ENCODE results near the gene ATXN1.

Gene ATXN1

DNA sequence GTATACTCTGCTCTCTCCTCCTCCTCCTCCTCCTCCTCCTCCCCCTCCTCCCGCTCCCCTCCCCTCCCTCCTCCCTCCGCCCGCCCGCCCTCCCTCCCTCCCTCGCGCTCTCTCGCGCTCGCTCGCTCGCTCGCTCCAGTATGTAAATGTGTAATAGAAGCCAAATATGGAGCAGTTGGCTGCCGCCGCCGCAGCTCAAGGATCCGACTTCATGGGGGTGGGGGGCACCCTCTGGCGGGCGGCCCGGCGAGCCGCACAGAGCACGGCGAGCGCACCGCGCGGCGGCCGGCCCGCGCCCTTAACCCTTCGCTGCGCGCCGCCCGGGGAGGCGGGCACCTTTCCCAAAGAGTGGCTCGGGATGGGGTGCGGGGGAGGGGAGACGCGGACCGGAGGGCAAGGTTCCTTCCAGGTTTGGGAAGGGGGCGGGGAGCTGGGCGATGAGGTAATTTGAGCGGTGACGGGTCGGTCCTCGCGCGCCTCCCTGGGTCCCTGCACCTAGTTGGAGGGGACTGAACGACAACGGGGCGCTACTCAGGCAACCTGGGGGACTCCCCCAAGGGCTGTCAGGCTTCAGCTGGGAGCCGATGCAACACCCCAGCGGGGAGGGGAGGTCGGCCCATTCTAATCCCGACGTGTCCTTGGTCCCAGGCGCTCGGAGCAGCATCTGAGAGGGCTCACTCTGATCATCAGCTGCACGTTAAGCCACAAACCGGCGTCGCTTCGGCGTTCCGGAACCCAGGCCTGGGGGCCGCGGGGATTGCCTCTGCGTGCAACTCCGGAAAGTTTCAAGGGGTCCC is 409 bp upstream of the ATXN1 start:
- FAIRE-seq = no peak

DNA sequence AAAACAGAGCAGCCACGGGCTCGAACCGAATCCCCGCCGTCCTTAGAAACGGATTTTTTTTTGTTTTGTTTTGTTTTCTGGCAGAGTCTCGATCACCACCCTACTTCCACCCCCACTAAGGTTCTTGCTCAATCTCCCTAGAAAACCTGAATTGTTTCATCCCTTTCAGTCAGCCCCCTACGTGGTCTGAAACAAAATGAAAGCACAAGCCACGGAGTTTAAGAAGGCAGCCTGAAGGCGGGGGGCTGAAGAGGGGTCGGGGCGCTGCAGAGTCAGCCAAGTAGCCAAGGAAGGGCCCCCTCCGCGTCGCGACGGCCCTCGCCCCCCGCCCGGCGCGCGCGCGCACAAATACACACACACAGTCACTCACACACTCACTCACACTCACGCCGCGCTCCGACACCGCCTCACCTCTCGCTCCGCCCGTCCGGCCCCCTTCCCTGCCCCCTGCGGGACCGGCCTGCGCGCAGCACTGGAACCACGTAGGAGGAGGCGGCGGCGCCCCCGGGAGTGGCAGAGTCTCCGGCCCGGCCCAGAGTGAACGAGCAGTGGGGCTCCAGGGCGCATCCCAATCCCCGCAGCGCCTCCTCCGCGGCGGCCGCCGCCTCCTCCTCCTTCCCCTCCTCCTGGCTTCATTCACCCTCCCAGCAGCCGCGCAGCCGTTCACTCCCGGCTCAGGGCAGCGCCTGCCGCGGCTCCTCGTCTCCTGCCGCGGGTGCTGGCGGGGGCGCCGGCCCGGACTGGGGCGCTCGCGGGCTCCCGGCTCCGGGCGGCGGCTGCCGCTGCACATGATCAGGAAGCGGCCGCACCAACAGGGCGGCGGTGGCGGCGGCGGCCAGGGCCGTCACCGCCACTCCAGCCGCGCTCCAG is 1.4 kb downstream of the ATXN1 start:
- FAIRE-seq = no peak

DNA sequence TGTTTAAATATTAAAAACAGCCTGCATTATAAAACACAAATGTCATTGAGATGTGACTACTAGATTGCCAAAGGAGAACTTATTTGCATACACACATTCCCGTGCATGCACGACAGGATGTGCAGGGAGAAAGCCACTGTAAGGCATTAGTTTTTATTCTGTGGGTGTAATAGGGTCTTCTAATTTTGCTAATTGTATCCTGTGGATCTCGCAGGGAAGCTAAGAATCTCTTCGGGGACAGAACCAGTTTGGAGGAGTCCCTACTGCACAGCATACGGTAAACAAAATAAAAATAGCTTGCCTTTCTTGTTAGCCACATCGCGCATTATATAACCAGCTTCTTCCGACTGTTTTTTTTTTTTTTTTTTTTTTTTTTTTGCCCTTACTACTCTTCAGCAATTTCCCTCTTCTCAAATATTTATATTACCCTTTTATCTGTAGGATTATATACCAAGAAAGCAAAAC is 2.0 kb downstream of the ATXN1 start:
- FAIRE-seq = no peak

DNA sequence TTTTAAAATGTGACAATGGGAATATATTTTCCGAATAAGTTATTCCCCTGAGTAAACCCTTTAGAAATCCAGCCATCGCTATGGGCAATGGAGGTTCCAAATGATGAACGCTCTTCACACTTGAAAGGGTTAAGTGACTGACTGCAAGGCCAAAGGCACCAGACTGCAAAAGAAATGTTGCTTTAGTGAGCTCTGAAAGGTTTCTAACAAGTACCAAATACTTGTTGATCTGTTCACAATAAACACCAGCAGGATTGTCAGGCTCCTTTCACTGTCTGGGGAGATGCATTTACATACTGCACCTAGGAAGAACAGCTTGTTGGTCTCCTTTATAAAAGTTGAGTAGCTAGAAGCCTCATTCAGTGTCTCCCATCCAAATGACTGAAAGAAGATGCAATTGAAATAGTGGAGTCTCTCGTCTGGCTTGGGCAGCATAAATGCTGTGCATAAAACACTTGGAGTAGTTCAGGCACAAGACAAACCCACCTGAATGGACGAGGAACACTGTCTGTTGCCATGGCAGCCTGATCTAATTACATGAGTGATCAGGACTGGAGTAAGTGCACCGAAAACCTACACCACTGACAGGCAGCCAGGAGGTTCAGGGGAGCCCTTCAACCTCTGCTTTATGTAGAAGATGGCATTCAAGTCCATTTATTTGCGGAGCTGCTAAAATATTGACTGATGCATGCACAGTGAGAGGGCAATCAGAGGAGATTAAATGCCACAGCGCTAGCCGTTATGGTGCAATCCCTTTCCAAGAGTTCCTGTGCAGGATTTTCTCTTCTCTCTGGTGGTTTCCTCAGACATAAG is 2.9 kb downstream of the ATXN1 start:
- FAIRE-seq = no peak

DNA sequence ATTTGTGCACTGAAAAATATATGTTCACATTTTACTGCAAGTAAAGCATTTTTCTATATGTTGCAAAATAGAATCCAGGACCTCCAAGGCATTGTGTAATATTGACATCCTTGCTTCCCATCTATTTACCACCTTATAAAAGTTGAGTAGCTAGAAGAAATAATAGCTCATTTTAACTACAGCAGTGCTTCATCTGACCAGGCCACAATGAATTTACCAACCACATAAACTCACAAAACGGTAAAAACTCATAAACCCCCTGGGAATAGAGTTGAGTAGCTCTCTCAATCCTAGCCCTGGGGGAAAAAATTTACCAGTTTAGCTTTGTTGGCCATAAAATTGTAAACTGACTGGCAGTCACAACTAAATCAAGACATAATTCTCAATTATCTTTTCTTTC is 3.9 kb downstream of the ATXN1 start:
- no peak for FAIRE-seq

DNA sequence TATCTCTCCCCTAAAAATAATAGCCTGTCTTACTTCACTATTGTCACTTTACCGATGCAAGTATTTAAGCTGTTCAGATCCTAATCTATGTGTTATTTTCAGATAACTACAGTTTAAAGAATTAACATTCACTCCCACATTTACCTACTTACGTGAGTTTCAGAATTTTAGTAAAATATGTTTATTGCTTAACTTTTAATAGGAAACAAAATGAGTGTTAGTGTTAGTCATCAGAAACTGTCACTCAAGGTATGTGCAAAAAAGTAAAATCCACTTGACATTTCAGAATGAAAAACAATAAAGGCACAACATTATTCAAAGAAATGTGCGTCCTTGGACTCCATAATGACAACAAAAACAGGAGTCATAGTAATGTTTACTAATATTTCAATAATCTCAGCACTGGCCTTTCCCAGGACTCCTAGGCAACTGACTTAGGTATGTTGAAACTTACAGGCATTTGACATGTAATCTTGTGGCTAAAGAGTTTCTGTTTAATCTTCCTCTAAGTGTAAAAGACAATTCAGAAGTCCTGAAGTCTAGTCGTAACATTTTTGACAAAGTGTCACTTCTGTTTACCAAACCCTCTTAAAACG is 4.5 kb downstream of the ATXN1 start:
- no peak for FAIRE-seq

DNA sequence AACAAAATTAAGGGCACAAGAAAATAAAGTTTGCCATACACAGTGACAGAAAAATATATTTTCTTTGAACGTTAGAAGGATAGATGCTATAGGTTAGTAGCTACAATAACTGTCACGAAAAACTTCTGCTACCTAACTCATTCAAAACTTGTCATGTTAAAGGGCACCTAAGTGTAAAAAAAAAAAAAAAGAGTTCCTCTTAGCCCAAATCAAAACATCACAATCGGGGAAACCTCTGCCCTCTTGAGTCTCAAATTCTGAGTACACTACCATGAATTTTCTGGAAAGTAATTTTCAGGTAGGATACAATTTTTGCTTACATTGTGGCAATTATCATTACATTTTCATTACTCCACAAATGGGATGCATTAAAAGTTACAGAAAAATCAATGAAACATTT is 5.7 kb downstream of the ATXN1 start:
- no peak for FAIRE-seq

DNA sequence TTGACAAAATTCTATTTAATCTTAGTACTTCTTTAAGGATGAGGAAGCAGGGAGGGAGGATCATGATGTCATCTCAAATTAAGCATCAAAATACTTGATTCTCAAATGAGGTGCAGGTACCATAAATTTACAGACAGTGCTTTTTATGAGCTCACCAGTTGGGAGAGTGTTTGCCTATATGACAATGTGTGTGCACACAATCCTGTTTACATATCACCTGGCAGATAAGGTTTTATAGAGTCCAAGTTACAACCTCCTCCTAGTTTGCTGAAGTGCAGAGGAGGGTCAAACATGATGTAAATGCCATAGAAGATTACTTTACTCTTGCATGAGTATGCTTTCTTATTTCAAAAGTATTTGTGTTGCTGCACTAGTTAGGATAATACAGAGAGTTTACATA is 6.4 kb downstream of the ATXN1 start:
- no peak for FAIRE-seq

DNA sequence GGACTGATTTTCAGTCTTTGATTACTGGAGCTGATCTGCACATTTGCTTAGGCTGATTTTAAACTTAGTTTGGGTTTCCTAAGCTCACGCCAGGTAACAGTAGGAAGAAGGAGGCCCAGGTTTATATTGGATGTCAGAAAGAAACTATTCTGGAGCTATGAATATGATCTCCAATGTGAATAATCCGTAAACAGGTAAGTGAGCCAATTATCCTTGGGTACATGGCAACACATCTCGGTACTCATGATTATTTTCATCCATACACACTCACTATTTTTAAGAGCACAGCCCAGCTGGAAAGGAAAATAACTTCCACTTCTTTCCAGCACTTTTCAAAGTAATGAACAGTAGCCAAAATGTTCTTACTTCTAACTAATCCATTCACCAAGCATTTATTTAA is 7.0 kb downstream of the ATXN1 start:
- FAIRE-seq = no peak

DNA sequence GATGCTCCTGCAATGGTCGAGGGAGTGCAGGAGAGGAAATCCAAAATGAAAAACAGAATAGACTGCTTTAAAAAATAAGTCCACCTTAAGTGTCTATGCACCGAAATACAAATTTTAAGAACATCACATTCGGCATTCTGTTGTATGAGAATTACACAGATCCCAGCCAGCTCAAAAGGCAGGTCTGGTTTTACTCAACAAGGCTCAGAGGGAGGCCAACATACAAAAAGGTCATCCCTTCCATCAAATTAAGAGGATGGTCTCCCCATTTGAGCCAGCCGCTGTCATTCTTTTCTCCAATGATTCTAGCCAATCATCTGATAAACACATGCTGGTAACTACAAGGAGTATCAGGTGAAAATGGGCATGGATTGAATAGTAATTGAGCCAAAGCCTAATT is 7.9 kb downstream of the ATXN1 start:
- FAIRE-seq = no peak

DNA sequence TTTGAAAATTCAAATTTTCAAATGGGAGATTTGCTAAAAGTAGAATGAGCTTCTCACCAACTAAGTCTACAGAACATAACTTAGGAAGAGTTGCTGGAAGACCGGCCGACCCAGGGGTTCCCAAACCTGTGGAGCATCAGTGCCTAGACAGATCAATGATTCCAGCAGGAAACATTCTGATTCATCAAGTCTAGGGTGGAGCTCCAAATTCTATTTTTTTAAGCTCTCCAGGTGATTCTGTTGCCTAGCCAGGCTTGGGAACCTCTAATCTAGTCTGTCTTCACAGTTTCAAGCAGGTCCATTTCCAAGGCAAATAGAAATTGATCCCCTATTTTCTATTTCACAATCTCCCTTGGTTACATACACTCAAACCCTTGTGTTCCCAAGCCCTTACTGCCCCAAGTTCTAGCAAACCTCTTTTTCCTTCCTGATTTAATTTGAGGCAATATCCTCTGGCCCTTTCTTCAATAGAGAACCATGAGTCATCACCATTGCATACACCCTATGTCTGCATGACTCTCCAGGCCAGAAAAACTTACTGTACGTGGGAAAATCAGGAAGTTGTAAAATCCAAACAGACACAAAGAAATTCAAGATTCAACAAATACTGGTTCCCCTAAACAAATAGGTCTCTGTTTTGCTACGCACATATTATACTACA is 8.9 kb downstream of the ATXN1 start:
- no peak for FAIRE-seq

DNA sequence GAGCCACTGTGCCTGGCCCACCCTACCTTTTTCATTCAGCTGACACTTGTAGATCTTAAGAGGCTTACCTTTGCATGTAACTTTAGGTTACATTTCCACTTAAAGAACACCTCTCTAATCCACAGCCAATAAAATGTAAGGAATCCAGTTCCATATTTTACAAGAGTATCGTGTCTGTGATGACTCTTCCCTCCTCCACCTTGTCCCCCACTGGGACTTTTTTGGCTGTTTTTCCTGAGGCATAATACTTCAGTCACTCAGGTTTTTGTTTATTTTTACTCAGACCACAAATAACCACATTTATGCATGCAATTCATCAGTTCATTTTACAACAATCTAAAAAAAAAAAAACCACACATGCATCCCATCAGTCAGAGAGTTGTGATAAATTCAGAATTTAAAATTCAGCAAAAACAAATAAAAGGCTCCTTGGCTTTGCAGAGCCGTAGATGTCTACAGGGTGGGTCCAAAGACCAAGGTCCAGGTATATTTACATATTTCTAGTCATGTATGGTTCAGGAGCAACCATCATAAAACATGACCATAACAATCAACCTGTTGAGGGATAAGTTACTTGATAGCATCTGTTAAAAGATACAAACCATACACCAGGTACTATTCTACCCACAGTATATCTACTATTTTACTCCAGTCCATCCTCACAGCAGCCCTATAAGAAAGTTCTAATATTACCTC is 9.9 kb downstream of the ATXN1 start:
- no peak for FAIRE-seq

DNA sequence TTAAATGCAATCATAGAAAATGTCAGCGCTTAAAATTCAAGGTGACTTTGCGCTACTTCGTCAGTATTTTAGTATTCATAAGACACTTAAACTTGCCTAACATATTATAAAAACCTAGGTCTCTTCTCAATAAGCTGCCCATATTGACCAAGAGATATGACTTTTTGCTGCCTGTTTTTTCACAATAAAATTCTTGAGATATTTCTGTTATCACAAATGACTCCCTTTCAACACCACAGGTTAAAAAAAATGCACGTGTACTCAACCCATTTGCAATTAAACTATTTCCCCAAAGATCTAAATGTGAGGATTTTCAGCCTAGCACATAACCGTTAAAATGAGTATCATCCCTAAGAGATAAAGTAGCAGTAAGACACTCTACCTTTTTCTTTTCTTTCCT is 10.7 kb downstream of the ATXN1 start:
- no peak for FAIRE-seq

DNA sequence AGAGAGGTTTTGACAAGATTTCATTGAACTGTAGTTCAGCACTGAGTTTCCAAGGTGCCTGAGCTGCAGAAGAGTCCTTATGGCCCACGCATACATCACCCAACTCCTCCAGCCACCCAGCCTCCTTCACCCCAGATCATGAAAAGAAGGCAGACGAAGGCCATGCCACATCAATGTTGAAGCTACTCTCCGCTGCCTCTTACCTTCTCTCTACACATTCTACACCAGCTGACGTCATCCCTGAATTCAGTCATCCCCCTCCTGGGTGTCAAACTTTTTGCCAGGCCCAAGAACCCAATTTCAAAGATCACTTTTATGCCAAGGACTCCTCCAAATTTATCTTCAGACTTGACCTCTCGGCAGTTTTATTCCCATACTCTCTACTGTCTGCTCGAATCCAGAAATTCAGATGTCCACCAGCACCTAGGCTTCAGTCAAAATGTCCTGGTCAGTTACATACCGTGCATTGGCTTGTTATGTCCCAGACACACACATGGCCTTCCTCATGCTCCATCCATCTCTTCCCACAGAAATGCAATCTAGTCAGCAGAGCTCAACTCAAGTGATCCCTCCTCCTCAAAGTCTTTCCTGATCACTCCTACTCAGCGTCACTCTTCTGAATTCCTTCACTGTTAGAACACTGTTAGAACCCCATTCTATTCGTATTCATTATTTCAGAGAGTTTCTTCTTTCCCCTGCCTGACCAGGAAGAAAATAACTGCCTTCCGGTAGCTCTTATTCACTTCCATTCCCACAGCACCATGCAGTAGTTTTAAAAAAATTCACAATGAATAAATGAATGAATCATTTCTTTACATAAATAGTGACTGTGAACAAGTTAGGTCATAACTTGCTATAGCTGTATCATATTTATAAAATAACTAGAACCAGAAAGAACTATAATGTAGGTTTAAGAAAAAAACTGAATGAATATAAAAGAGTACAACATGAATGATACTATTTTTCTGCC is 11.5 kb downstream of the ATXN1 start:
- FAIRE-seq = no peak

DNA sequence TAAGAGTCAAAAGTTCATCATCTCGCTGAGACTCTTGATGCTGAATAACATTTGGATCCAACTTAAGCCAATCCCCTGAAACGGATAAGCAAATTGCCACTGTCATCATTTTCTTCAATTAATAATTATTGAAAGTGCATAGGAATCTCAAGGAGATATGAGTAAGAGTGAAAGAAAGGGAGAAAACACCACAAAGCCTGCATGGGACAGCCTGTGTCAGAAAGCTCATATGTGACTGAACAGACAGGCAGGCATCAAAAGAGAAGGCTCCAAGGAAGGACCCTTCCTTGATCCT is 13.3 kb downstream of the ATXN1 start:
- FAIRE-seq = no peak

DNA sequence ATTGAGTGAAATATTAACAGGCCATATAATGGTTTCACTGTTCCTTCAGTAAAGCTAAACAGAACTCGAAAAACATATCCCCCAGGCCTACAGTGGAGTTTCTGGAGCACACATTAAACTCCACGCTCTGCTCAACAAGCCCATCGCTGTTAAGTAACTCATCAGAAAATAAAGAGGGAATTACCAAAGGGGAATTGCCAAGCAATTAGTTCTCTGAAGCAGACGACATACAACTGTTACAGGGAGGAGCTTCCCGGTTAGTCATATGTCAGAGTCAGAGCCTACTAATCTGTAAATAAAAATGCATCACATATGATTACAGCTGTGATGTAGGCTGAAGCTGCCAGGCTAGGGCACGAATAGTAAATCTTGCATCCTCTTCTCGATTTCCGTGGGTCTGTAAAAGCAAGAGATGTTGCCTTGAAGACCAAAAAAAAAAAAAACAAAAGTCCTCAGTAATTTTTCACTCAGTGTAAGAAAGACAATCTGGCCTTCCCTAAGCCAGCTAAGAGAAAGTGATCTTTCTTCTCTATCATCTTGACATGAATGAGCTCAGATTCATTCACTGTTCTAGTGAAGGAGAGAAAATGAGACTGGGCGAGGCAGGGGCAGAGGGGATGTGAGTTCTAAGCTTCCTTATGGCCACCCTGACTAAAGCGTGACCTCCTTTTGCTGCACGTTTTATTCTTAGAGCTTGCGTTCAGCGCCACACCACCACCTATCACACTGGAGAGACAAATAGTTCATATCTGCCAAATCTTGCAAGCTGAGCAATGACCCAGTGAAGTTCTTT is 13.8 kb downstream of the ATXN1 start:
- FAIRE-seq = no peak

DNA sequence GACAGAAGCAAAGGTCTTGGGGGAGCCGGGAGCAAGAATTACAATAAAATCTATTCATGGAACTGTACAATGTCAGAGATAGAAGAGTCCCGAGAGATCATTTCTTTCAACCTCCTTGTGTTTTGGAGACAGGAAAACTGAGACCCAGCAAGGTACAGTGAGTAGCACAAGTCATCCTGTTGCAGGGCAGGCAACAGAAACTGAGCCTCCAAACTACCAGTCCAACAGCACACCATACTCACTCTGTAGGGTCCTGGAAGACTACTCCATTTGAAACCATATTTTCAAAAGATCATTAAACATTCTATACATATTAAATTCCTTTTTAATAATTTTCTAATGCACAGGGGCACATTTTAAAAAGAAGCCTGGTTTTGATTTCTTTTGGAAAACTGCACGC is 14.4 kb downstream of the ATXN1 start:
- FAIRE-seq = no peak

DNA sequence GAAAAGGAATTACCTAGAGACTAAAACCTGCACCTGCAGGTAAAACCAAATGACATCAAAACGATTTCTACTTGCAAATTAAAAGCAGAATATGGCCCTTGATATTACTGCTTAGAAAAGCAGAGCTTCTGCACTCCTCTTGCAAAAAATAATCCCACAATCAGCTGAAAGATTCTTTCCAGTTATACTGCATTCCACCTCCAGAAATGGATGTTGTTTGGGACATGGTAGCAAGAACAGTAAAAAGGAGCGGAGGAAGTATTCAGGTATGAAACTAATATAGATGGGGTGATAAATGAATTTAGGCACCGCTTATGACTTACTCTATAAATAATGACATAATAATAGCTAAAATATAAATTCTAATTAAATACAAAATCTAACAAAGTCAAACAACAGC is 14.9 kb downstream of the ATXN1 start:
- no peak for FAIRE-seq

DNA sequence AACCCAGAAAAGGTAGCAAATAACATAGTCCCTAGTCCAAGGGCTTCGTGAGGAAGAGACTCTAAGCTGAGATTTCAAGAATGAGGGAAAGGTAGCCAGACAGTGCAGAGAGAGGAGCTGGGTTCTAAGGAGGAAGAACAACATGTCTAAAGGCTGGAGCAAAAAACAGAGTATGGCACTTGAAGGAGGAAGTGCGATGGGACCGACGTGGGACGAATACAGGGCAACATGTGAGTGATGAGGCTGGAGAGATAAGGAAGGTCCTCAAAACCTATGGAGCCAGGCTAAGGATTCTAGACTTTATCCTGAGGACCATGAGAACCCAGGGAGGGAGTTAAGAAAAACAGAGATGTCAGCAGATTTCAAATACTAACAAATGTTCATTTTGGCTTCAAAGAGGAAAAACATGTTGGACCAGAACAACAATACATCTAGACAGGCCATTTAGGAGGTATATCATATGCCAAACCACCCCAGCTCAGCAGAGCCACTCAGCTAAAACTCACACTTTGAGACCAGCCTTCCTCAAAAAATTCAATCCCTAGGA is 17.5 kb downstream of the ATXN1 start:
- no peak for FAIRE-seq

DNA sequence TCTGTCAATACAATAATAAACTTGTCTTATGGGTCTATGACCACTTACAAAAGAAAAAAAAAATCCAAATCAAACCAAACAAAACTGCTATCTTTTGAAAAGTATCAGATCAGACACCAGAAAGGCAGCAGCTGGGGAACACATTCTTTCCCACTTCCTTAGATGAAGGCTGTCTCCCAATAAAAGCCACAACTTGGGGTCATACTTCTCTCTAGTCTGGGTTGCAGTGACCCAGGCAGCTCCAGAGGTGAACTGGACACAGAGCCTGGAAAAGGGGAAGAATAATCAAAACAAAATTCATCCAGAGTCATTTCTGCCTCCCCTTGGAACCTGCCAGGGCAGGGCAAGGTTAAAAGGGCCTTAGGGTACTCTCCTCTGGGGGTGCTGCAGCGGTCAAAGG is 19.1 kb downstream of the ATXN1 start:
- FAIRE-seq = no peak
